ENCODE data around the gene RNF224. TPM values are rescaled to one million over a fixed set of nuclear protein-coding genes. Genes with fewer than 3 reads are reported as not detected.

RNF224 gene
- total RNA-seq, 1 donor, result not detected

GRCh38 chr9:137269231-137269772 lies 42.0 kb downstream of the RNF224 start:
- DNase-seq (ENCODE audit: low read depth in 2 of 3, low spot score in 2 of 3), result no peak

GRCh38 chr9:137270929-137271695 lies 43.8 kb downstream of the RNF224 start:
- peak in 2 of 3 donors; percentile 51 to 58 for DNase-seq (ENCODE audit: low read depth in 2 of 3, low spot score in 2 of 3)

GRCh38 chr9:137271696-137272076 lies 44.4 kb downstream of the RNF224 start:
- DNase-seq (ENCODE audit: low read depth in 2 of 3, low spot score in 2 of 3), result no peak

- no peak for DNase-seq (ENCODE audit: low read depth in 2 of 3, low spot score in 2 of 3)
Observed at GRCh38 chr9:137272241-137273094, 45.2 kb downstream of the RNF224 start.

- DNase-seq (ENCODE audit: low read depth in 2 of 3, low spot score in 2 of 3), result no peak
Observed at GRCh38 chr9:137273095-137273490, 45.8 kb downstream of the RNF224 start.

GRCh38 chr9:137273611-137274320 lies 46.5 kb downstream of the RNF224 start:
- DNase-seq (ENCODE audit: low read depth in 2 of 3, low spot score in 2 of 3), result no peak

- no peak for DNase-seq (ENCODE audit: low read depth in 2 of 3, low spot score in 2 of 3)
Observed at GRCh38 chr9:137275203-137275587, 47.9 kb downstream of the RNF224 start.

- DNase-seq (ENCODE audit: low read depth in 2 of 3, low spot score in 2 of 3), result no peak
Observed at GRCh38 chr9:137275588-137276472, 48.5 kb downstream of the RNF224 start.

GRCh38 chr9:137276473-137277328 lies 49.4 kb downstream of the RNF224 start:
- peak in 1 of 3 donors; percentile 56 for DNase-seq (ENCODE audit: low read depth in 2 of 3, low spot score in 2 of 3)

GRCh38 chr9:137277329-137278041 lies 50.2 kb downstream of the RNF224 start, which contains the start of gene TOR4A:
Gene TOR4A (plus strand): TSS chr9:137277726. CDS start chr9:137278690, 964 bp downstream.
- peak in 2 of 3 donors; percentile 46 to 83 for DNase-seq (ENCODE audit: low read depth in 2 of 3, low spot score in 2 of 3)

GRCh38 chr9:137278061-137278701 lies 50.9 kb downstream of the RNF224 start:
- peak in 1 of 3 donors; percentile 43 for DNase-seq (ENCODE audit: low read depth in 2 of 3, low spot score in 2 of 3)

Other genes starting within 250 kb of the RNF224 start
- not detected for gene PTGDS, start 250.0 kb upstream of the RNF224 start, total RNA-seq
- not detected for gene LCNL1, start 244.5 kb upstream of the RNF224 start, total RNA-seq
- gene PAXX, start 235.1 kb upstream of the RNF224 start, total RNA-seq, result 16.7 TPM
- gene CLIC3, start 230.9 kb upstream of the RNF224 start, total RNA-seq, result 0.27 TPM
- 99.1 TPM for gene ABCA2, start 199.3 kb upstream of the RNF224 start, total RNA-seq
- 14.3 TPM for gene FUT7, start 195.4 kb upstream of the RNF224 start, total RNA-seq
- gene NPDC1, start 181.3 kb upstream of the RNF224 start, total RNA-seq, result 51.2 TPM
- gene ENTPD2, start 173.4 kb upstream of the RNF224 start, total RNA-seq, result not detected
- gene SAPCD2, start 156.9 kb upstream of the RNF224 start, total RNA-seq, result 4.8 TPM
- 14.8 TPM for gene UAP1L1, start 150.0 kb upstream of the RNF224 start, total RNA-seq
- gene MAN1B1, start 140.5 kb upstream of the RNF224 start, total RNA-seq, result 70.8 TPM
- 154 TPM for gene DPP7, start 112.8 kb upstream of the RNF224 start, total RNA-seq
- under 0.01 TPM for gene GRIN1, start 88.3 kb upstream of the RNF224 start, total RNA-seq
- gene LRRC26, start 57.5 kb upstream of the RNF224 start, total RNA-seq, result 2.2 TPM
- not detected for gene TMEM210, start 55.4 kb upstream of the RNF224 start, total RNA-seq
- gene ANAPC2, start 38.9 kb upstream of the RNF224 start, total RNA-seq, result 59.8 TPM
- gene SSNA1, start 38.8 kb upstream of the RNF224 start, total RNA-seq, result 78.4 TPM
- gene TPRN, start 26.8 kb upstream of the RNF224 start, total RNA-seq, result 3.0 TPM
- gene TMEM203, start 21.9 kb upstream of the RNF224 start, total RNA-seq, result 35.5 TPM
- gene NDOR1, start 21.8 kb upstream of the RNF224 start, total RNA-seq, result 10.2 TPM
- 1.3 TPM for gene RNF208, start 5.3 kb upstream of the RNF224 start, total RNA-seq
- 0.27 TPM for gene CYSRT1, start 2.3 kb upstream of the RNF224 start, total RNA-seq
- not detected for gene SLC34A3, start 3.4 kb downstream of the RNF224 start, total RNA-seq
- gene TUBB4B, start 13.8 kb downstream of the RNF224 start, total RNA-seq, result 141 TPM
- gene STPG3, start 23.8 kb downstream of the RNF224 start, total RNA-seq, result 0.54 TPM
- gene NELFB, start 27.8 kb downstream of the RNF224 start, total RNA-seq, result 72.7 TPM
- gene TOR4A, start 50.2 kb downstream of the RNF224 start, total RNA-seq, result 25.0 TPM
- 5.1 TPM for gene NRARP, start 74.8 kb downstream of the RNF224 start, total RNA-seq
- 28.3 TPM for gene EXD3, start 195.7 kb downstream of the RNF224 start, total RNA-seq
- 4.6 TPM for gene NOXA1, start 195.9 kb downstream of the RNF224 start, total RNA-seq
- 0.27 TPM for gene ENTPD8, start 213.9 kb downstream of the RNF224 start, total RNA-seq
- gene NSMF, start 231.8 kb downstream of the RNF224 start, total RNA-seq, result 26.4 TPM

All from hematopoietic multipotent progenitor cell (in vitro differentiated cells).